HG02678 (cell line): Measurements from ENCODE around the gene GPR26.

ENCODE experiments used
- ATAC-seq: cut with Tn5 transposase; IDR thresholded peaks from one replicate; pipeline ENCODE4 v1.9.1; 2021; ENCODE audit warnings: mild to moderate bottlenecking, moderate library complexity; ENCODE audit not compliant: unreplicated experiment

GPR26 gene, protein sequence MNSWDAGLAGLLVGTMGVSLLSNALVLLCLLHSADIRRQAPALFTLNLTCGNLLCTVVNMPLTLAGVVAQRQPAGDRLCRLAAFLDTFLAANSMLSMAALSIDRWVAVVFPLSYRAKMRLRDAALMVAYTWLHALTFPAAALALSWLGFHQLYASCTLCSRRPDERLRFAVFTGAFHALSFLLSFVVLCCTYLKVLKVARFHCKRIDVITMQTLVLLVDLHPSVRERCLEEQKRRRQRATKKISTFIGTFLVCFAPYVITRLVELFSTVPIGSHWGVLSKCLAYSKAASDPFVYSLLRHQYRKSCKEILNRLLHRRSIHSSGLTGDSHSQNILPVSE

DNA sequence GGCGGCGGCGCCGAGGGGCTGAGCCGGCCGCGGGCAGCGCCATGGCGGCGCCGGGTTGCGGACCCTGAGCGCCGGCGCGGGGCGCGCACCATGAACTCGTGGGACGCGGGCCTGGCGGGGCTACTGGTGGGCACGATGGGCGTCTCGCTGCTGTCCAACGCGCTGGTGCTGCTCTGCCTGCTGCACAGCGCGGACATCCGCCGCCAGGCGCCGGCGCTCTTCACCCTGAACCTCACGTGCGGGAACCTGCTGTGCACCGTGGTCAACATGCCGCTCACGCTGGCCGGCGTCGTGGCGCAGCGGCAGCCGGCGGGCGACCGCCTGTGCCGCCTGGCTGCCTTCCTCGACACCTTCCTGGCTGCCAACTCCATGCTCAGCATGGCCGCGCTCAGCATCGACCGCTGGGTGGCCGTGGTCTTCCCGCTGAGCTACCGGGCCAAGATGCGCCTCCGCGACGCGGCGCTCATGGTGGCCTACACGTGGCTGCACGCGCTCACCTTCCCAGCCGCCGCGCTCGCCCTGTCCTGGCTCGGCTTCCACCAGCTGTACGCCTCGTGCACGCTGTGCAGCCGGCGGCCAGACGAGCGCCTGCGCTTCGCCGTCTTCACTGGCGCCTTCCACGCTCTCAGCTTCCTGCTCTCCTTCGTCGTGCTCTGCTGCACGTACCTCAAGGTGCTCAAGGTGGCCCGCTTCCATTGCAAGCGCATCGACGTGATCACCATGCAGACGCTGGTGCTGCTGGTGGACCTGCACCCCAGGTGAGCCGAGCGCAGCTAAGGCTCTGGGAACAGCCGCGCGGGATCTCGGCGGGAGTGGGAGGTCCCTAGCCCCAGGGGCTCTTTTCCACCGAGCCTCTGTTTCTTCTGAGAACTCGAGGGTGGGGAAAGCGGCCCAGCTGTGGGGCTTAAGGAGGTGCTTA, at the start of gene GPR26:
Gene GPR26, plus strand, starts transcription at position 38 of the 919 bp plus-strand sequence. Its CDS starts 53 bp downstream, at position 91.
- no peak for ATAC-seq

DNA sequence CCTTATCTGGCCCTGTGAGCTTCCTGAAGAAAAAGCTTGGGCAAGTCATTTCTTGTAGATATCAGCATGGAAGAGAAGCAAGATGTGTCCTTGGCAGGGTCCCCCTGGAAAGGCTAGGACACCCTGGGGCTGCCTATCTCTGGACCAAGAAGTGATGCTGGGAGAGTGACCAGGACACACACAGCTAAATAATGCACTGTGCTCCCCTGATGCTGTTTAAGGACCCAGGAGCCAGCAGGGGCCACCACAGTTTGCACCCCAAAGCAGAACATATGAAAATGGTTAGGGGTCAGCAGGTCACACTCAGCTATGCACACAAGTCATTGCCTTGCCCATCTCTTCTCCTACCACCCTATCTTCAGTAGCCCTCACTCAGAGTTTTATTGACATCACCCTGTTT, 47.9 kb upstream of the GPR26 start:
- no peak for ATAC-seq

DNA sequence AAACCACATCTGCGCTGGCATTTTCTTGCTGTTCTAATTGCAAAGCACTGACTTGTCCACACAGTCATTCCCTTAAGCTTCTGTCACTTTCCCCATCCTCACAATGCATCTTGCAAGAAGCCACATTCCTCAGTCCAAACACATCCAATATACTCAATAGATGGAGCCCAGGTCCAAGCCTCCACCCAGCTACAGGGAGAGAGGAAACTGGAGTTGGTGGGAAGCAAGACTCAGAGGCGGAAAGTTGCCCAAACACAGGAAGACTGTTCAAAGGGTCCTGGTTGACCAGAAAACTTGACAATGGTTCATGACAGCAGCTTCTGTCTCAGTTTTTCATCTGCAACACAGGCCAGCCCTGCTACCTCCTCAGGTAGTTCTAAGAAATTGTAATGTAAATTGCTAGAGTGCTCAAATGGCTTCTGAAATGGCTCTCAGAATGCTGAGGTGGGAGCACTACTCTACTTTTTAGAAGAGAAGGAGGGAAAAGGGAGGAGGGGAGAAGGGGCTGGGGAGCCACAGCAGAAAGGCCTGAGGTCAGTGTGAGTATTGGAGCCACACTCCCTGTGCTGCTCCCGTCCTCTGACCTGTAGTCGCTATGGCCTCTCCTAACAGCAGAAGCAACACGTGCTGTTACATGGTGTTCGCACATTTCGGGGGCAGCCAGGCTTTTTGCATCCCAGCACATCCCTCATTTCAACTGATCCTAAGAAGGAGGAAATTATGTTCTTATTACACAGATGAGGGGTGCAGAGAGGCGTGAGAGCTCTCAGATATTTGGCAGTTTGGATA, 46.9 kb upstream of the GPR26 start:
- ATAC-seq: no peak

DNA sequence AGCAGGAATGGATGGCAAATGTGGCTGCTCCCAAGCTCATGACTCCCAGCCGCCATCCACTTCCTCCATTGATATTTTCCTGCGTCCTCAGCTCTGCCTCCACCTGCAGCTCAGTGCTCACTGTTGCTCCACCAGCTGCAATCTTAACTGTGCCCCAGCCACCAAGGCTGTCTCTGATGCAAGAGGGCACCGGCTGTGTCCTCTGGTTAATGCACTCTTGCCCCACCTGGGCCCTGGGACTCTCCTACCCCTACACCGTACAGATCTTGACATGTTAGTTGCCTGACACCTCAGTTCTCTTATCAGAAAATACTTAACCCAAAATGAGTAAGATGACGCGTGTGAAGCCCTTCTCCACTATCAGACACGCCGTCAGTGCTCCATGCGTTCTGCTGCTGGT, 45.5 kb upstream of the GPR26 start:
- no peak for ATAC-seq

DNA sequence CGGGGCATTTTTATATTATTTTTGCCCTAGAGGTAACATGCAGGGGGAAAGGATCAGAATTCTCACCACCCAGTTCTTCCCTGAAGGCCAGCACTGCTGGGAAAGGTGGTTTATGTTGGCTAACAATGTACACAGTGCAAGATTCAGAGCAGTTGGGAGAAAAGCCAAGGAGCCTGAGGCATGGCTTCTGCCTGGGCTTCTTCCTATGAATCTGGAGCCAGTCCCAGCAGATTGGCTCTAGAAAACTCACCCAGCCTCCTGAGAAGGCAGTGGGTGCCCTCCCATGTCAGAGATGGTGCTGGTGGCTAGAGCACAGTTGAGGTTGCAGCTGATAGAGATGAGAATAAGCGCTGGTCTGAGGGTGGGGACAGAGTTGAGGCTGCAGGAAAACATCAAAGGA, 44.7 kb upstream of the GPR26 start:
- no peak for ATAC-seq

DNA sequence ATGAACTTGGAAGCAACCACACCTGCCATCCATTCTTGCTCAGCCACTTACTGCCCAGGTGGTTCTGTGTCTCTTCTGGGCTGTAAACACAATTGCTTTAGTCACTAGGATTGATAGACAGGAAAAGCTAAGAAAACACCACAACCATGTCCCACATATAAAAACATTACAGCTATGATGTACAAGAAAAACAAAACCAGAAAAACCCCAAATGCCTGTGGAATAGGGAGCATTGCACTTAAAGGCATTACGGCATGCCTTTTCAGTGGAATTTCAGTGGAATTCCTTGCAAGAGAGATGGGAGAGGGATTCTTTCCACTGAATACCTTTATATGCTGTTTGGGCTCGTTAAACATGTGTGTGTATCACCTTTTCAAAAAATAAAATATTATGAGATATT, 44.2 kb upstream of the GPR26 start:
- ATAC-seq: no peak

DNA sequence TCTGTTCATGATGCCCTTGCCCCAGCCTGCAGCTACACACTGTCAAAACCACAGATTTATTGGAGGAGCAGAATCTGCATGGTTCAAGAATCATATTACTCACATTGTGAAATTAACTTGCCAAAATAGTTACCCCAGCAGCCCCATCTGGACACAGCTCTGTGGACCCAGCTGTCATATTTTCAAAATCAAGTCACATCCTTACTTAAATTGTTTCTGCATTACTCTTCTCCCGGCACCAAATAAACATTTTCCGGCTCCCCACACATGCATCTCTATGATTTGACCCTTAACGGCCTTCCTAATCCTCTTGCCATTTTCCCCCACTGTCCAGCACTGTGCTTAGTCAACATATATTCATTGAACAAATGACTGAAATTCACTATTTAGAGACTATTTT, 43.8 kb upstream of the GPR26 start:
- ATAC-seq: no peak

DNA sequence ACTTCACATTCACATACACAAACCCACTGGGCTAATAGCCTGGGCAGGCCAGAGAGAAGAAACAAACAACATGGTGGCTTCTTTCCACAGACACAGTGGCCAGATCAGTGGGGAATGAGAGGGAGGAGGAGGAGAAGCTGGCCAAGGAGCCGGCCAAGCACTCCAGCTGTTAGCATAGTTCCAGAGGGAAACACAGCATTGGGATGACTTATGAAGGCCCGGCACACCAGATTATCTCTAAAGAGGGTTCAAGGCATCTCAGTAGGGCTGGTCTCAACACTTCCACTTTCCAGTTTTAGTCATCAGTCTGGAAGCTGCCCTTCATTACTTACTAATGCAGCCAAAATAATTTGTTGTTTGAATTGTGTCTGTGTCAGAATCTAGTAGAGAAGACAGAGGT, 42.1 kb upstream of the GPR26 start:
- no peak for ATAC-seq

DNA sequence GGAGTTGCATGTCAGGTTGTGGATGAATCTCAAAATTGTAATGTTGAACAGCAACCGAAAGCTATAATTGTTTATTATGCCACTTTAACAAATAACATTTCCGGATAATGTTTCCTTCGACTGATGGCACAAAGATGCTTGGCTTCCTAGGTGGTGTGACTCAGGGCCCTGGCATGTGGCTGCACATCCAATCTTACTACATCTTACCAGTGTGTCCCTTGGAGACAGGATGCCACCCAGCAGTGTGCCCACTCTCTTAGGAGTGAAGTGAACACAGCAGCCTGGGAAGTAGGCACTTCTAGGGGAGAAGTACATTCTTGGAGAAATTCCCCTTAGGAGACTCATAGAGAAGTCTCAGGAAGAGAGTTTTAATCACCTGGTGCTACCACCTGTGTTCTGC, 33.0 kb upstream of the GPR26 start:
- no peak for ATAC-seq

DNA sequence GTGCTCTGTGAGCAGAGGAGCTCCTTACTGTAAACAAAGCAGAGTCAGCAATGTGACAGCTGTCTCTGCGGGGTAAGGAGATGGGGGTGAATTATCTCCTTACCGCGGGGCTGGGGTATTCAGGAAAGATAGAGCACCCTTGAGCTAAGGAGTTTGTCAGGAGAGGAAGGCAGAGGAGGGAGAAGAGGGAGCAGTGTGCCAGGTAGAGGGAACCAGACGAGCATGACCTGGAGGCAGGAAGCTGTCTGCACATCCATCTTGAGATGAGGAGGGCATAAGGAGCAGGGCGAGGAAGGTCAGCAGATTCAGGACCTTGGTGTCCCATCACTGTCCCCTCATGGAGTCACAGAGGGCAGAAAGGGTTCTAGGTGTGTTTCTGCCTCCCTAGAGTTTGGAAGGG, 32.5 kb upstream of the GPR26 start:
- ATAC-seq: no peak

DNA sequence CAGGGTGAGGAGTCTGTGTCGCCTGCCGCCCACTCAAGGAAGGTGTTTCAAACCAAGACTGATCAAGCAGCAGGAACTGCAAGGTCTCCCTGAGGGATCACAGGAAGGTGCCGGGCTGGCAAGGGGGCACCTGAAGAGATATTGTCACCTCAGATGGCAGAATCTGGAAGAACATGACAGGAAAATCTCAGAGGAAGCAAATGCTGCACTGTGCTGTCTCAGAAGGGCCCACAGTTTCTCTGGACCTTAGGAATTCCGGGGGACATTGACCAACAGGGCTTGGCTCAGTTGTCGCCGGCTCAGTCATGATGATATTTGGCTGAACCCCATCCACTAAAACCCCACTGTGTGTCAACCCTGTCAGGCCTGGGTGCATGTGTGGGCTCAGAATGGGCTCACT, 31.9 kb upstream of the GPR26 start:
- ATAC-seq: no peak

DNA sequence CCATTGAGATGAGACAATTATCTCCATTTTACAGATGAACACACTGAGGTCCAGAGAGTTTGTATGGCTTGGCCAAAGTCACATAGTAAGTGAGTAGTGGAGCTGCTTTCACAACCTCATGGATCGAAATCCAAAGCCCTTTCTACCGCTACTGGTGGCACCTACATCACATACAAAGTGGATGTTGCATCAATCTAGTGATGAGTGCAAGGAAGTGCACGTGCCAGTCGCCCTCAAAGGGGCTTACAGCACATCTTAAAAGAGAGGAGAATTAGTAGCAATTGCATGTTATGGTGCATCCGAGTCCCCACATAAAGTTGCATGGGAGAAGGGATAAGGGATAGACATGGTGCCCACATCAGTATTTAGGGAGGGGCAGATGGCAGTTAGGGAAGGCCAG, 31.0 kb upstream of the GPR26 start:
- ATAC-seq: no peak

DNA sequence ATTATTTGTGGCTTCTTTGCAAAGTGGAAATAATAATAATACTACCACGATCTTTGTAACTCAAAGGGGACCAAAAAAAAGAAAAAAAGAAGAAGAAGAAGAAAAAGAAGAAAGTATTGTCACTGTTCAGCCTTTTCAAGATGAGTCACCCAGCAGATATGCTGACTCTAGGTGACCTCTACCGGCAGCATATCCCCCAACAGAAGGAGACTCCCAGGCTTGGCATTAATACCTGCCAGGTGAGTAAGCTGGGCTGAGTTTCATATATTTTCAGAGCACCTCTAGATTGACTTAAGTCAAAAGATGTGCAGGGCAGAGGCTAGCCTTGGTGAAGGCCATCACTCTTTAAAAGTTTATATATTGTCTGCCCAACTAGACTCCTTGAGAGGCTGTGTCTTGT, 30.4 kb upstream of the GPR26 start:
- ATAC-seq: no peak

DNA sequence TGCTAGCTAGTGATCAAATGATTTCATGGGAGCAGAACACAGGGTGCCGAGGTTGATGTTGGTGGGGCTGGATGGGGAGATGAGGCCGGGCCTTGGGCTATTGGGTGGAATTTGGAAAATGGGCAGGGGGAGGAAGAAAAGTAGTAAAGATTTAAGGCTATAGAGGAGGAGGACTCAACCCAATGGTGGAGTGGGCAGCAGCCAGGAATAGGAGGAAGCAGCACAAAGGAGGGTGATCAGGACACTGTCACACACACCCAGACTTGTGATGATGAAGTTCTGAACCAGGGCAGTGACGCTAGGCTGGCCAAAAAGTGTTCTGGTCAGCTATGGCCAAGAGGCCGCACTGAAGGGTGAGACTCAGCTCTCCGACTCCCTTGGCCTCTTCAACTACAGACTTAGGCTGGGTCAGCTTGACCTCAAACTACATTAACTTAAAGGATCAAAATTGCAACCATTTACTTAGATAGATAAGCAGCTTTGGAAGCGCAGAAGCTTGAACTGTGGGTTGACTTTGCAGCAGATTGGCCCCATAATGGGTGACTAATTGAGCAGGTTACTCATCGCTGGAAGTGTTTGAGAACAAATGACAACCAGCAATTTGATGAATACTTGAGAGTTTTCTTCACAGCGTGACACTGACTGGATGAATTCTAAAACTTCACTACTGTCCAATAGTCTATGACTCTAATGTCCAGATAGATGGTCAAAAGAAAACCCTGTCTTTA, 29.4 kb upstream of the GPR26 start:
- no peak for ATAC-seq

DNA sequence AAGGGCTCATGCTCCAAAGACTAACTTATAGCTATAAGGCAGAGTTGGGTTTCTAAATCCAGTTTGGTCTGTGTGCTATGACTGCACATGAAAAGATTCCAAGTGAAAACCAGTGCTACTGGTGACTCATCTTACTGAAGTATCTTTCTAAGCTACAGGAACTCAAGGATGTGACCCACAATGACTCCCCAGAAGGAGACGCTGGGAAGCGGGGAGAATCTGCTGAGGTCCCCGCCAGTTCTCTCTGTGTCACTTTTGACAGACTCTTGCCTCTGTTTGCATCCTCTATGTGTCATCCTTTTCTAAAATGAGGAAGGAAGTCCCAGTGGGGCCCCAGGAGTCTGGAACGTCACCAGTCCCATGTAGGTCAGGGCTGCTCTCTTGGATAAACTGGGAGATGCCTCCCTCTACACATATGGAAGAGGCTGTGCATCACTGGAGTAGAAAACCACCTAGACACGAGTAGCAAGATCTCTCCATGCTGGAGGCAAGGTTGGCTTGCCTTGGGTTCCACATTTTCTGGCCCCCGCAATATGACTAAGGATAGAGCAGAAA, 28.8 kb upstream of the GPR26 start:
- no peak for ATAC-seq

DNA sequence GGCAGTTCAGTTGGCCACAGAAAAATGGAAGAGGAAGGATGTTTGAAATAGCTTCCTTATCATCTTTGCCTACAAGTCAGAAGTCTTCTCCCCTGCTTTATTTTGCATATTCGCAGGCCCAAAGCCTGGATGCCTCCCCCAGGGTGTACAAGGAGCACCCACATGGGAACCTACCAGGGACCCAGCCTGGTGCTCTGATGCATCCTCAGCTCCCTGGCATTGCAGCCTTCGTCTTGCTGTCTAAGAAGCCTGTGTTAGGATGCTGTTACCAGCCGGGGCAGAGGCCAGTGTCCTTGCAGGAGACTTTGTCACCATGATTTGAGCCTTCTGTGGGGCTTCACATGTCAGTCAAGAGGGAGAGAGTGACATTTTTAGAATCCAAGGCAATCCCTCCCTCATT, 27.0 kb upstream of the GPR26 start:
- no peak for ATAC-seq

DNA sequence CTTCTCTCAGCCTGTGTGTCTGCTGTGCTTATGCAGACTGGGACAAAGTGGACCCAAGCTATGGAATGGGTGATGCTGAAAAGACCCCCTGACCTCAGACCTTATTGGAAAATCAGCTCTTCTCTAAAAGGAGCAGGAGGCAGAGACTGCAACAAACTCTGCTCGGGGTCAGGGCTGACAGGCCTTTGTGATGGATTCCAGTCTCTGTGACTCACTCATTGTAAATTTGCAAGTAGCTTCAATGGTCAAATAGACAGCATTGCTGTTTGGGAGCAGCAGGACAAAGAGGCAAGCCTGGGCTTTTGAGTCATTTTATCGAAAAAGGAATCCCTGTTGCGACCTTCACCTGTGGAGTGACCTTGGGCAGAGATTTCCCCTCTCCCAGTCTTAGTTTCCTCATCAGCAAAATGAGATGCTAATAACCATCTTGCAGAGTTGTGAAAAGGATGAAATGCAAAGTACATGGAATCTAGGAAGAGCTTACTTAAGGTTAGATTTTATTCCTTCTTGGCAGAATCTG, 26.1 kb upstream of the GPR26 start:
- ATAC-seq: no peak

DNA sequence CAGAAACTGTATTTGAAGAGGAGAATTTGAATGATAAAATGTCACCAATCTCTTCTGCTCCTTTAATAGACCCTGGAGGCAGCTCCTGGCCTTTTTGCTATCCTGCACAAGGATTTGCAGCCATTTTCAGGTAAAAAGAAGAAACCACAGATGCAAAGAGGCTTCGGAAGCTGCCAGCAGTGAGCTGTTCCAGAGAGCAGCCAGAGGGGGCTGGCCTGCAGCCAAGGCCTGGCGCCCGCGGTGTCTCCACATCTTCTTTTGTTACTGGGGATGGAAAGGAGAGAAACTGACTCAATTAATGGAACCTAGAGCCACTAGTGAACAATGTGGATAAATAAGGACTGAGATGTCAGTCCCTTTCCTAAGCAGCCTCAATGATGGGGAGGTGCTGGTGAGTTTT, 23.9 kb upstream of the GPR26 start:
- no peak for ATAC-seq

DNA sequence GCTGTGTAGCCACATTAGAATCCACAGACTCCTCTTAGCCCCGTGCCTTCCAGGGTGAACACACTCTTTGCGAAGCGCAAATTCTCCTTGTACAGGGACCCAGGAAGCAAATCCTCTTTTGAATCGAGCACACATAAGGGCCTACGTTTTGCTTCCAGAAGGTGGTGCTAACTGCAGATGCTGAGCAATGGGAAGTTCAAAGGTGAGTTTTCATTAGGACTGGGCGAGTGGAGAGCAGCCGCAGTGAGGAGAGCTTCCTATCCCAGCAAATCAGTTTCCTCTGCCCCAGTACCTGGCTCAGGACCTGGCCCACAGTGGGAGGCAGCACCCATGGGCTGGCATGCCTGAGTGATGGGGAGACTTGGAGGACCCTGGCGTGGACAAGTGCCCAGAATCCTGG, 23.5 kb upstream of the GPR26 start:
- ATAC-seq: no peak

DNA sequence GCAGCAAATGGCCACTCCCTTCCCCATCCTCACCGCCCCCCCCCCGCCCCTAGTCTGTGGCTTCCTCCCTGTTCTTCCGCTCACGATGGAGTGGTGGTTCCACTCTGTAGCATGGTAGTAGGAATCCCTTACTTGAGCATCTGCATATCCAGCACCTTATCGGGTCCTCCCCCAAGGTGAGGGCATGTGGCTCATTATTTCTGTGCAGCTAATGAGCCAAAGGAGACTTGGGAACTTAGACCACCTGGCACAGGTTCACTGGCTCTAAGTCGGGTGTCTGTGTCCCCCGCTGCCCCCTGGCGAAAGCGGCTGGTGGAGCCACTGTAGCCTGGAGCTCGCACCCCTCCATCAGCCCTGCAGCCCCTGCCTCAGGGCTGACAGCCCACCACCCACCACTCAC, 22.8 kb upstream of the GPR26 start:
- no peak for ATAC-seq
